OCI-LY1 (cell line): ENCODE results near the gene GLG1.
"Not testable (repeated sequence)": the region's sequence is repeated elsewhere in the genome, so short reads cannot be mapped to it uniquely, and the experiment has no call there.

Experiments
- EZH2 ChIP-seq: fragments of 200-600 bp; sonication (generic), shearing (Covaris generic); IDR thresholded peaks from 2 replicates; pipeline ENCODE4 v1.8.0; 2017; ENCODE audit warnings: borderline replicate concordance, mixed run types, mild to moderate bottlenecking, antibody characterized with exemption, low read length, moderate library complexity, mixed read lengths
- TF ChIP-seq, protein P1 (sequence below): fragments of 200-600 bp; sonication (generic), shearing (Covaris generic); IDR thresholded peaks from 2 replicates; pipeline ENCODE4 v1.5.1; 2017; ENCODE audit warnings: mild to moderate bottlenecking, antibody characterized with exemption, low read length, moderate library complexity, mixed read lengths

DNA sequence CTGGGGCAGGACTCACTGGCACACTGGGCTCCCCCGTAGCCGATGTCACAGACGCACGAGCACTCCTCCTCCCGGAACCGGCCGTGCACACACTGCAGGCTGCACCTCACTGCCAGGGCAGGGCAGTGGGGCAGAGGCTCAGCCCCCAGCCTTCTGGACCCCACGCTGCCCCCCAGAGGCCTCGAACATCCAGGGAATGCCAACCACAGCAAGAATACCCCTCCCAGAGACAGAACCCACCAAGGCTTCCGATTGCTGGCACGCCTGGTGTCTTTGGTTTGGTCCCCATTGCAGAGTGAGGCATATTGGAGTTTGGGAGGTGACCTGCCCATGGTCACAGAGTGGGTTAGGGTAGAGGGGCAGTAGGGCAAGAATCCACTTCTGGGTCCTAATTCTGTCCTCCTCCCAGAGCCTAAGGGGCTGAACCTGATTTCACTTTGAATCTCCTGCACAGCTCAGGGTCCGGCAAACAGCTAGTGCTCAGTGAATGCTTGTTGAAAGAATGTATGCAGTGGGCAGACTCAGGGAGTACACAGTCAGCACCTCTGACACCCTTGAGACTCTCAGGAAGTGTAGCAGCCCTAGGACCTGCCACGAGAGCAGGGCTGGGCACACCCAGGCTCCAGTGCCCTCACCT is 194.7 kb downstream of the GLG1 start:
- TF ChIP-seq, protein P1, sequence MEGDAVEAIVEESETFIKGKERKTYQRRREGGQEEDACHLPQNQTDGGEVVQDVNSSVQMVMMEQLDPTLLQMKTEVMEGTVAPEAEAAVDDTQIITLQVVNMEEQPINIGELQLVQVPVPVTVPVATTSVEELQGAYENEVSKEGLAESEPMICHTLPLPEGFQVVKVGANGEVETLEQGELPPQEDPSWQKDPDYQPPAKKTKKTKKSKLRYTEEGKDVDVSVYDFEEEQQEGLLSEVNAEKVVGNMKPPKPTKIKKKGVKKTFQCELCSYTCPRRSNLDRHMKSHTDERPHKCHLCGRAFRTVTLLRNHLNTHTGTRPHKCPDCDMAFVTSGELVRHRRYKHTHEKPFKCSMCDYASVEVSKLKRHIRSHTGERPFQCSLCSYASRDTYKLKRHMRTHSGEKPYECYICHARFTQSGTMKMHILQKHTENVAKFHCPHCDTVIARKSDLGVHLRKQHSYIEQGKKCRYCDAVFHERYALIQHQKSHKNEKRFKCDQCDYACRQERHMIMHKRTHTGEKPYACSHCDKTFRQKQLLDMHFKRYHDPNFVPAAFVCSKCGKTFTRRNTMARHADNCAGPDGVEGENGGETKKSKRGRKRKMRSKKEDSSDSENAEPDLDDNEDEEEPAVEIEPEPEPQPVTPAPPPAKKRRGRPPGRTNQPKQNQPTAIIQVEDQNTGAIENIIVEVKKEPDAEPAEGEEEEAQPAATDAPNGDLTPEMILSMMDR = not testable (repeated sequence)
- TF ChIP-seq EZH2 = not testable (repeated sequence)
